ENCODE results near the gene PRR36.

Gene PRR36

DNA sequence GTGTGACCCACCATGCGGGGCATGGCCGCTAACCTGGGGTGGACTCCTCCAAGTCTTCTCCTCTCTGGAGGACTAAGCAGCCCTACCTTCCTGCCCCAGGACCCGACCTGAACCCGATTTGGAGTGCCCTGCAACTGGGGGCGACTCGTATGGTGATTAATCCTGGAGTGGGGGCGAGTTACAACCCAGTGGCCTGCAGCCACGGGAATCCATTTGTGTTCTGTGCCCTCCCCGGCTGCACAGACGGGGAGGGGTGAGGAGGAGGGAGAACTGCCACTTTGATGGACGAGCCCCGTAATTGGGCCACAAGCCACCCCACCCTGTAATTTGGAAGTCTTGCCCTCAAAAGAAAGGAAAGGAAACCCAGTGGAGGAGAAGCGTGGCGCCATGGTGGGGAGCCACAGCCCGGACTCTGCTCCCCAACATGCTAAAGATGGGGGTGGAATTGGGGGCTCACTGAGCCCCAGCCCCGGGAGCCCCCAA, 18.0 kb downstream of the PRR36 start:
- Histone ChIP-seq H2BK120ac (ENCODE audit: low read depth, low read length) (no peak overlapping the region), H4K8ac (ENCODE audit: low read depth, low read length) (no peak overlapping the region), H4K91ac (ENCODE audit: low read depth, low read length, poor library complexity) (no peak overlapping the region), H3K18ac (ENCODE audit: low read length) (no peak overlapping the region), H2BK5ac (ENCODE audit: low read length) (no peak overlapping the region), H3K4me3 (ENCODE audit: low read length in 2 of 2) (no peak overlapping the region), H3K9ac (ENCODE audit: low read depth, low read length, poor library complexity) (no peak overlapping the region), H3K14ac (ENCODE audit: low read length) (no peak overlapping the region), H3K9me3 (replicated peaks in 1 of 2; ENCODE audit: control insufficient read depth in 2 of 2, insufficient read depth in 1 of 2, low read depth in 1 of 2, low read length in 2 of 2) (no peaks in the 10 kb centered on the region), H3K23ac (ENCODE audit: low read depth, low read length, poor library complexity) (no peak overlapping the region), H3K79me1 (ENCODE audit: low read depth, low read length) (no peaks in the 10 kb centered on the region), H3K4ac (ENCODE audit: low read length) (no peak overlapping the region), H2BK12ac (ENCODE audit: low read length) (no peak overlapping the region), H3K27me3 (ENCODE audit: control insufficient read depth in 3 of 3, insufficient read depth in 3 of 3, low read depth in 1 of 3, low read length in 3 of 3) (peaks cover 0 to 27% (median under 1%) of the 10 kb centered on the region in 3 experiments), H2BK15ac (ENCODE audit: low read length) (no peak overlapping the region), H3K36me3 (replicated peaks in 1 of 2; ENCODE audit: control insufficient read depth in 2 of 2, insufficient read depth in 2 of 2, low read length in 2 of 2) (no peaks in the 10 kb centered on the region), H2AK5ac (ENCODE audit: low read depth, low read length) (peak overlapping the region; percentile 37), H3K4me1 (ENCODE audit: control insufficient read depth in 2 of 2, insufficient read depth in 1 of 2, low read depth in 1 of 2, low read length in 2 of 2) (peaks cover 10 to 11% of the 10 kb centered on the region in 2 donors), H3K27ac (replicated peaks; ENCODE audit: low read length) (no peak overlapping the region), H3K4me2 (ENCODE audit: insufficient read depth, low read length, poor library complexity, severe bottlenecking) (no peak overlapping the region), H2AFZ (ENCODE audit: low read length) (no peak overlapping the region)
- no peak for DNase-seq (ENCODE audit: low spot score)
- WGBS, 2 donors (ENCODE audit: extremely low coverage in 2 of 2, insufficient read length in 2 of 2, insufficient replicate concordance in 1 of 2) = no CpG with 5 or more reads among the region's 16 CpGs

GRCh38 chr19:7855426-7856108, 18.6 kb downstream of the PRR36 start:
- Histone ChIP-seq H2BK120ac (ENCODE audit: low read depth, low read length) (no peak overlapping the region), H3K27me3 (ENCODE audit: control insufficient read depth in 3 of 3, insufficient read depth in 3 of 3, low read depth in 1 of 3, low read length in 3 of 3) (peaks cover 0 to 21% (median 0%) of the 10 kb centered on the region in 3 experiments), H2AFZ (ENCODE audit: low read length) (no peak overlapping the region)

DNA sequence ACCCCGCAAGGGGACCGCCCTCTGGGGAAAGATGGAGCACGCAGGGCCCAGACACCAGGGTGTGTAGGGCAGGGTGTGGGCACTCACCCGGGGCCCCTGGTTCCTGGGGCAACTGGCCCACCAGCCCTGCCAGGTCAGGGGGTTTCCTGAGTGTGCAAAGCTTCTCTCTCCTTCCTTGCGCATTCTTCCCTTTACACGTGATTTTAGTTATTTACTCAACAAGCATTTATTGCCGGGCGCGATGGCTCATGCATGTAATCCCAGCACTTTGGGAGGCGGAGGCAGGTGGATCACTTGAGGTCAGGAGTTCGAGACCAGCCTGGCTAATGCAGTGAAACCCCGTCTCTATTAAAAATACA, 20.4 kb downstream of the PRR36 start:
- no peak overlapping the region for H2BK12ac ChIP-seq (ENCODE audit: low read length)
- no peaks in the 10 kb centered on the region for H3K9me3 ChIP-seq (replicated peaks in 1 of 2; ENCODE audit: control insufficient read depth in 2 of 2, insufficient read depth in 1 of 2, low read depth in 1 of 2, low read length in 2 of 2)
- H3K4me1 ChIP-seq (ENCODE audit: control insufficient read depth in 2 of 2, insufficient read depth in 1 of 2, low read depth in 1 of 2, low read length in 2 of 2) = peaks cover 11 to 15% of the 10 kb centered on the region in 2 donors
- no CpG with 5 or more reads among the region's 12 CpGs for WGBS, 2 donors (ENCODE audit: extremely low coverage in 2 of 2, insufficient read length in 2 of 2, insufficient replicate concordance in 1 of 2)
- no peak overlapping the region for H2BK5ac ChIP-seq (ENCODE audit: low read length)
- no peak overlapping the region for H3K4ac ChIP-seq (ENCODE audit: low read length)
- H3K9ac ChIP-seq (ENCODE audit: low read depth, low read length, poor library complexity) = no peak overlapping the region
- peaks cover 0 to 14% (median 0%) of the 10 kb centered on the region in 3 experiments for H3K27me3 ChIP-seq (ENCODE audit: control insufficient read depth in 3 of 3, insufficient read depth in 3 of 3, low read depth in 1 of 3, low read length in 3 of 3)
- H2AFZ ChIP-seq (ENCODE audit: low read length) = no peak overlapping the region
- DNase-seq (ENCODE audit: low spot score) = no peak
- H3K23ac ChIP-seq (ENCODE audit: low read depth, low read length, poor library complexity) = no peak overlapping the region
- H3K14ac ChIP-seq (ENCODE audit: low read length) = peak overlapping the region; percentile 27
- H3K4me3 ChIP-seq (ENCODE audit: low read length in 2 of 2) = no peak overlapping the region
- H4K8ac ChIP-seq (ENCODE audit: low read depth, low read length) = no peak overlapping the region
- H3K18ac ChIP-seq (ENCODE audit: low read length) = peak overlapping the region; percentile 0
- no peak overlapping the region for H3K27ac ChIP-seq (replicated peaks; ENCODE audit: low read length)
- H2AK5ac ChIP-seq (ENCODE audit: low read depth, low read length) = peak overlapping the region; percentile 1
- no peak overlapping the region for H3K4me2 ChIP-seq (ENCODE audit: insufficient read depth, low read length, poor library complexity, severe bottlenecking)
- H3K36me3 ChIP-seq (replicated peaks in 1 of 2; ENCODE audit: control insufficient read depth in 2 of 2, insufficient read depth in 2 of 2, low read length in 2 of 2) = no peaks in the 10 kb centered on the region
- no peaks in the 10 kb centered on the region for H3K79me1 ChIP-seq (ENCODE audit: low read depth, low read length)
- H2BK120ac ChIP-seq (ENCODE audit: low read depth, low read length) = no peak overlapping the region
- H4K91ac ChIP-seq (ENCODE audit: low read depth, low read length, poor library complexity) = no peak overlapping the region
- H2BK15ac ChIP-seq (ENCODE audit: low read length) = no peak overlapping the region

More at GRCh38 chr19:7855426-7856108, 18.6 kb downstream of the PRR36 start:
- WGBS, 2 donors (ENCODE audit: extremely low coverage in 2 of 2, insufficient read length in 2 of 2, insufficient replicate concordance in 1 of 2) = no CpG with 5 or more reads among the region's 26 CpGs
- Histone ChIP-seq H3K18ac (ENCODE audit: low read length) (no peak overlapping the region), H2BK15ac (ENCODE audit: low read length) (no peak overlapping the region), H3K9me3 (replicated peaks in 1 of 2; ENCODE audit: control insufficient read depth in 2 of 2, insufficient read depth in 1 of 2, low read depth in 1 of 2, low read length in 2 of 2) (no peaks in the 10 kb centered on the region), H3K9ac (ENCODE audit: low read depth, low read length, poor library complexity) (no peak overlapping the region), H3K23ac (ENCODE audit: low read depth, low read length, poor library complexity) (no peak overlapping the region), H3K79me1 (ENCODE audit: low read depth, low read length) (no peaks in the 10 kb centered on the region), H3K36me3 (replicated peaks in 1 of 2; ENCODE audit: control insufficient read depth in 2 of 2, insufficient read depth in 2 of 2, low read length in 2 of 2) (no peaks in the 10 kb centered on the region), H3K4ac (ENCODE audit: low read length) (no peak overlapping the region), H3K27ac (replicated peaks; ENCODE audit: low read length) (no peak overlapping the region), H2BK12ac (ENCODE audit: low read length) (no peak overlapping the region), H3K4me2 (ENCODE audit: insufficient read depth, low read length, poor library complexity, severe bottlenecking) (no peak overlapping the region), H3K4me1 (ENCODE audit: control insufficient read depth in 2 of 2, insufficient read depth in 1 of 2, low read depth in 1 of 2, low read length in 2 of 2) (peaks cover 10 to 11% of the 10 kb centered on the region in 2 donors), H2BK5ac (ENCODE audit: low read length) (no peak overlapping the region), H3K4me3 (ENCODE audit: low read length in 2 of 2) (no peak overlapping the region), H3K14ac (ENCODE audit: low read length) (no peak overlapping the region), H2AK5ac (ENCODE audit: low read depth, low read length) (peak overlapping the region; percentile 46), H4K91ac (ENCODE audit: low read depth, low read length, poor library complexity) (no peak overlapping the region), H4K8ac (ENCODE audit: low read depth, low read length) (no peak overlapping the region)
- DNase-seq (ENCODE audit: low spot score) = no peak

DNA sequence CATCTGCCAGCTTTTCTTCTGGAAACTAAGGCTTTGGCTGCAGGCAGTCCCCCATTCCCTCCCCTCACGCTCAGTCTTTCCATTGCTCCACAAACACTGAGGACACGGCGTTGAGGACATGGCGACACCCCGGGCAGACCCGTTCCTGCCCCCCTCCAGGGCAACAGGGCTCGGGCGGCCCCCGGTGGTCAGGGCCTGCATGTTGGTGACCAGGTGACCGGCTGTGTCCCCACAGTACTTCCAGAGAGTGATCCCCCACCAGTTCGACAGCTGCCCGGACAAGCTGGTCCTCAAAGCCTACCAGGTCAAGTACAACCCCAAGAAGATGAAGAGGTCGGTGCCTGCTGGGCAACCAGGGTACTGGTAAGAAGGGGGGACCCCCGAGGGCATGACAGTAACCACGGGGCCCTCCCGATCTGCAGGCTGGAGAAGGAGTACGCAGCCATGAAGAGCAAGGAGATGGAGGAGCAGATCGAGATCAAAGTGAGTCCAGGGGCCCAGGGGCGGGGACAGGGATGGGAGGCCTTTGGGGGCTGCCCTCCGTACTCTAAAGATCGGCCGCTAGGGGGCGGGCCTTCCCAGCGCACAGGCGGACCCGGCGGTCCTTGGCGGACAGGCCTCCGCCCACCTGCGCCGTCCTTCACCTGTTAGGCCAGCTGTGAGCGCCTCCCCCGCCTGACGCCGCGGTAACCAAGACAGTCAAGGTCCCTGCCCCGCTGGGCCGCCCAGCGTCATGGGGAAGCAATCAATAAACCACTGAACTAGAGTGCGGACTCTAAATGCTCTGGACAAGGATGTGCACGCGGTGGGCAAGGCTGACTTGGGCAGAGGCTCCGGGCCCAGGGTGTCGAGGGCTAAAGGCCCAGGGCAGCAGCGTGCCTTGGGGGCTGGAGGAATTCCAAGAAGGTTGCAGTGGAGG, 21.1 kb downstream of the PRR36 start:
- no peak overlapping the region for H4K91ac ChIP-seq (ENCODE audit: low read depth, low read length, poor library complexity)
- no peak overlapping the region for H3K9ac ChIP-seq (ENCODE audit: low read depth, low read length, poor library complexity)
- no peaks in the 10 kb centered on the region for H3K36me3 ChIP-seq (replicated peaks in 1 of 2; ENCODE audit: control insufficient read depth in 2 of 2, insufficient read depth in 2 of 2, low read length in 2 of 2)
- WGBS, 2 donors (ENCODE audit: extremely low coverage in 2 of 2, insufficient read length in 2 of 2, insufficient replicate concordance in 1 of 2) = no CpG with 5 or more reads among the region's 45 CpGs
- no peaks in the 10 kb centered on the region for H3K9me3 ChIP-seq (replicated peaks in 1 of 2; ENCODE audit: control insufficient read depth in 2 of 2, insufficient read depth in 1 of 2, low read depth in 1 of 2, low read length in 2 of 2)
- peaks cover 0 to 14% (median 0%) of the 10 kb centered on the region in 3 experiments for H3K27me3 ChIP-seq (ENCODE audit: control insufficient read depth in 3 of 3, insufficient read depth in 3 of 3, low read depth in 1 of 3, low read length in 3 of 3)
- peak overlapping the region; percentile 0 for H3K18ac ChIP-seq (ENCODE audit: low read length)
- H2BK15ac ChIP-seq (ENCODE audit: low read length) = peak overlapping the region; percentile 3
- H3K23ac ChIP-seq (ENCODE audit: low read depth, low read length, poor library complexity) = no peak overlapping the region
- no peak overlapping the region for H3K27ac ChIP-seq (replicated peaks; ENCODE audit: low read length)
- H3K4ac ChIP-seq (ENCODE audit: low read length) = no peak overlapping the region
- peaks cover 6 to 15% of the 10 kb centered on the region in 2 donors for H3K4me1 ChIP-seq (ENCODE audit: control insufficient read depth in 2 of 2, insufficient read depth in 1 of 2, low read depth in 1 of 2, low read length in 2 of 2)
- no peak overlapping the region for H2BK12ac ChIP-seq (ENCODE audit: low read length)
- no peak overlapping the region for H2BK120ac ChIP-seq (ENCODE audit: low read depth, low read length)
- DNase-seq (ENCODE audit: low spot score) = peak; percentile 72
- H2AK5ac ChIP-seq (ENCODE audit: low read depth, low read length) = peak overlapping the region; percentile 68
- no peak overlapping the region for H4K8ac ChIP-seq (ENCODE audit: low read depth, low read length)
- no peak overlapping the region for H3K4me3 ChIP-seq (ENCODE audit: low read length in 2 of 2)
- H3K79me1 ChIP-seq (ENCODE audit: low read depth, low read length) = no peaks in the 10 kb centered on the region
- peak overlapping the region; percentile 41 for H2AFZ ChIP-seq (ENCODE audit: low read length)
- no peak overlapping the region for H3K4me2 ChIP-seq (ENCODE audit: insufficient read depth, low read length, poor library complexity, severe bottlenecking)
- no peak overlapping the region for H2BK5ac ChIP-seq (ENCODE audit: low read length)
- peak overlapping the region; percentile 27 for H3K14ac ChIP-seq (ENCODE audit: low read length)
